Mucosa of stomach (tissue), 1 donor: ENCODE results near the gene PDXP.
A peak's percentile ranks its signal among the peaks of the same experiment; 100 is the strongest.

Experiments
- H3K27me3 ChIP-seq: one replicate; pipeline ENCODE4 v1.7.0; 2013; ENCODE audit warnings: mild to moderate bottlenecking, low read length; ENCODE audit not compliant: control insufficient read depth, insufficient read depth
- H3K36me3 ChIP-seq: one replicate; pipeline ENCODE4 v1.7.0; 2013; ENCODE audit warnings: low read length; ENCODE audit not compliant: control insufficient read depth, insufficient read depth
- H3K4me1 ChIP-seq: one replicate; pipeline ENCODE4 v1.7.0; 2013; ENCODE audit warnings: mild to moderate bottlenecking, low read length; ENCODE audit not compliant: control insufficient read depth, insufficient read depth
- H3K4me3 ChIP-seq: one replicate; pipeline ENCODE4 v1.7.0; 2013; ENCODE audit warnings: low read length
- H3K9ac ChIP-seq: one replicate; pipeline ENCODE4 v1.7.0; 2013; ENCODE audit warnings: mild to moderate bottlenecking, low read length, moderate library complexity
- H3K9me3 ChIP-seq: one replicate; pipeline ENCODE4 v1.7.0; 2013; ENCODE audit warnings: mild to moderate bottlenecking, low read length, moderate library complexity; ENCODE audit not compliant: control insufficient read depth
- donor health status: Pancreatic carcinoma.

The PDXP gene

GRCh38 chr22:37674951-37675929 lies 16.7 kb downstream of the PDXP start, which contains the start of gene LGALS1:
Gene LGALS1 (plus strand): TSS chr22:37675636. CDS start chr22:37675703, 67 bp downstream.
- Histone ChIP-seq H3K27me3 (no peaks in the 10 kb centered on the region), H3K36me3 (no peaks in the 10 kb centered on the region), H3K4me3 (peak within 1 kb of the TSS; percentile 50), H3K9ac (peak within 1 kb of the TSS; percentile 65), H3K9me3 (no peaks in the 10 kb centered on the region), H3K4me1 (peaks cover 37% of the 10 kb centered on the region)

- Histone ChIP-seq H3K36me3 (no peaks in the 10 kb centered on the region), H3K9ac (peak overlapping the region; percentile 65), H3K4me3 (peak overlapping the region; percentile 50), H3K27me3 (no peaks in the 10 kb centered on the region), H3K4me1 (peaks cover 38% of the 10 kb centered on the region), H3K9me3 (no peaks in the 10 kb centered on the region)
Measured at GRCh38 chr22:37675930-37676735, 17.6 kb downstream of the PDXP start.

- H3K9ac ChIP-seq = peak overlapping the region; percentile 65
- H3K27me3 ChIP-seq = no peaks in the 10 kb centered on the region
- H3K36me3 ChIP-seq = no peaks in the 10 kb centered on the region
- H3K4me3 ChIP-seq = peak overlapping the region; percentile 41
- H3K9me3 ChIP-seq = no peaks in the 10 kb centered on the region
- H3K4me1 ChIP-seq = peaks cover 45% of the 10 kb centered on the region
Measured at GRCh38 chr22:37676736-37677492, 18.4 kb downstream of the PDXP start.

GRCh38 chr22:37677493-37677974 lies 19.0 kb downstream of the PDXP start:
- Histone ChIP-seq H3K9me3 (no peaks in the 10 kb centered on the region), H3K4me1 (peaks cover 45% of the 10 kb centered on the region), H3K36me3 (no peaks in the 10 kb centered on the region), H3K9ac (peak overlapping the region; percentile 65), H3K27me3 (no peaks in the 10 kb centered on the region), H3K4me3 (peak overlapping the region; percentile 41)

DNA sequence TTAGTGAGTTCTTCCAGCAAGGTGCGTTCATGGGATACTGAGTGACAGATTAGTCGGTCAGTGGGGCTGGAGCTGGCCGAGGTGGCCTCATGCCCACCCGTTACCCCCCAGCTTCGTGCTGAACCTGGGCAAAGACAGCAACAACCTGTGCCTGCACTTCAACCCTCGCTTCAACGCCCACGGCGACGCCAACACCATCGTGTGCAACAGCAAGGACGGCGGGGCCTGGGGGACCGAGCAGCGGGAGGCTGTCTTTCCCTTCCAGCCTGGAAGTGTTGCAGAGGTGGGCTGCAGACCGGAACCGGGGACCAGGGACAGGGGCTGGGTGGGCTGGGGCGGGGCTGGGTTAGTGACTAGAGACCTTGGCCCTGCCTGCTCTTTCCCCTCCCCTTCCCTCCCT lies 19.8 kb downstream of the PDXP start:
- H3K36me3 ChIP-seq = no peaks in the 10 kb centered on the region
- no peak overlapping the region for H3K4me3 ChIP-seq
- H3K27me3 ChIP-seq = no peaks in the 10 kb centered on the region
- peaks cover 42% of the 10 kb centered on the region for H3K4me1 ChIP-seq
- H3K9me3 ChIP-seq = no peaks in the 10 kb centered on the region
- no peak overlapping the region for H3K9ac ChIP-seq

DNA sequence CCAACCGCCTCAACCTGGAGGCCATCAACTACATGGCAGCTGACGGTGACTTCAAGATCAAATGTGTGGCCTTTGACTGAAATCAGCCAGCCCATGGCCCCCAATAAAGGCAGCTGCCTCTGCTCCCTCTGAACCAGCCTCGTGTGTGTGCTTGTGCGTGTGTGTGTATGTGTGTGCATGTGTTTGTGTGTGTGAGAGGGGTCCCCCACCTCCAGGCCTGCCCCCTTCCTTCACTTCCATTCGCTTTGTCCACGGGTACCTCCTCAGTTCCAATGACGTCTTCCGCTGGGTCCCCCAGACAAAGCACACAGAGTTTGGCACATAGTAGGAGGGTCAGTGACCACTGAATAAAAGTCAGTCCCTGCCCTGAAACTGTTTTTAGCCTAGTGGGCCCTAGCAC lies 21.1 kb downstream of the PDXP start:
- H3K9ac ChIP-seq = no peak overlapping the region
- H3K27me3 ChIP-seq = no peaks in the 10 kb centered on the region
- H3K4me3 ChIP-seq = no peak overlapping the region
- H3K9me3 ChIP-seq = no peaks in the 10 kb centered on the region
- H3K4me1 ChIP-seq = peaks cover 37% of the 10 kb centered on the region
- no peaks in the 10 kb centered on the region for H3K36me3 ChIP-seq

DNA sequence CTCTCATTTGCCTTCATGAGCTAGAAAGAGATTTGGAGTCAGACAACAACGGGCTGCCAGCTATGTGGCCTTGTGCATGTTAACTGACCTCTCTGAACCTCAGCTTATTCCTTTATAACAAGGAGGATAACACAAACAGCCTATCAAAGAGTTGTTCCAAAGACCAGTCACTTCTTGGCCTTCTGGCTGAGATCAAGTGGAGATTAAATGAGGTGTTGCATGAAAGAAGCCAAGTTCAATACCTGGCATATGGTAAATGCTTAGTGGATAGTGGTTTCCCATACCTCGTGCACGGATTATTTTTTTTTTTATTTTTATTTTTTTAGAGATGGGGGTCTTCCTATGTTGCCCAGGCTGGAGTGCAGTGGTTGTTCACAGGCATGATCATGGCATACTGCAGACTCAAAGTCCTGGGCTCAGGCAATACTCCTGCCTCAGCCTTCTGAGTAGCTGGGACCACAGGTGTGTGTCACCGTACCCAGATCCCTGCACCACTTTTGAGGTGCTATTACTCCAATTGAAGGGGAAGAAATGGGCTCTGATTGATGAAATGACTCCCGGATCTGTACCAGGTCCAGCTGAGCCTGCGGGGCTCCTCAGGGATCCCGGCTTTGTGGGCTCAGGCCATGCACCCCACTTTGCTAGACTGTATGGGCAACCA lies 21.8 kb downstream of the PDXP start:
- Histone ChIP-seq H3K9me3 (no peaks in the 10 kb centered on the region), H3K4me3 (no peak overlapping the region), H3K9ac (no peak overlapping the region), H3K4me1 (peaks cover 30% of the 10 kb centered on the region), H3K27me3 (no peaks in the 10 kb centered on the region), H3K36me3 (no peaks in the 10 kb centered on the region)

- Histone ChIP-seq H3K27me3 (no peaks in the 10 kb centered on the region), H3K4me1 (peaks cover 29% of the 10 kb centered on the region), H3K9me3 (no peaks in the 10 kb centered on the region), H3K36me3 (no peaks in the 10 kb centered on the region), H3K4me3 (no peak overlapping the region), H3K9ac (no peak overlapping the region)
Measured at GRCh38 chr22:37681001-37681424, 22.5 kb downstream of the PDXP start.

- no peaks in the 10 kb centered on the region for H3K9me3 ChIP-seq
- H3K4me3 ChIP-seq = no peak overlapping the region
- no peak overlapping the region for H3K9ac ChIP-seq
- H3K4me1 ChIP-seq = peaks cover 26% of the 10 kb centered on the region
- H3K36me3 ChIP-seq = no peaks in the 10 kb centered on the region
- no peaks in the 10 kb centered on the region for H3K27me3 ChIP-seq
Measured at GRCh38 chr22:37681556-37682049, 23.1 kb downstream of the PDXP start.

DNA sequence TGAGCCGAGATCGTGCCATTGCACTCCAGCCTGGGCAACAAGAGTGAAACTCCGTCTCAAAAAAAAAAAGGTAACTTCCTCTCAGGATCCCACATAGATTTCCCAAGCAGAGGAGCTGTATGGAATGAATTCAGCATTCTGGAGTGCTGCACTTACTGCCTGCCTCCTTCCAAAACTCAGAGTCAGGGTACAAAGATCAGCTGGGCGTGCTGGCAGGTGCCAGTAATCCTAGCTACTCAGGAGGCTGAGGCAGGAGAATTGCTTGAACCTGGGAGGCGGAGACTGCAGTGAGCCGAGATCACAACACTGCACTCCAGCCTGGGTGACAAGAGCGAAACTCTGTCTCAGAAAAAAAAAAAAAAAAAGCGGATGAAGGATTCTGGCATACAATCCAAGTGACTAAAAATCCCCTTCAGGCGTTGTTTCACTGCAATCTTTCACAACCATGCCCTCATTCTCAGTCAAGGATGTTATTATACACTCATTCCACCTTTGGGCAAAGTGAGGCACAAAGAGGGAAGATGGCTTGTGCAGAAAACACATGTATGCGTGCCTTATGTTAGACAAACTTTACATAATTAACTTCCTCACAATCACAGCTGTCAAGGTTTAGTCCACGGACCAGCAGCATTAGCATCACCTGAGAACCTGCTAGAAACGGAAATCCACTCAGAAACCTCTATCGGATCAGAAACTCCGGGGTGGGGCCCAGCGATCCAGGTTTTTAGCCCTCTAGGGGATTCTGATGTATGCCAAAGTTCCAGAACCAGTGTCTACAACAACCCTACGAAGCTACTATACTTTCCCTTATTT lies 26.5 kb downstream of the PDXP start:
- Histone ChIP-seq H3K9ac (no peak overlapping the region), H3K27me3 (no peaks in the 10 kb centered on the region), H3K36me3 (no peaks in the 10 kb centered on the region), H3K9me3 (no peaks in the 10 kb centered on the region), H3K4me1 (peaks cover 33% of the 10 kb centered on the region), H3K4me3 (no peak overlapping the region)
